ENCODE data around the gene SGO1.

SGO1 gene

DNA sequence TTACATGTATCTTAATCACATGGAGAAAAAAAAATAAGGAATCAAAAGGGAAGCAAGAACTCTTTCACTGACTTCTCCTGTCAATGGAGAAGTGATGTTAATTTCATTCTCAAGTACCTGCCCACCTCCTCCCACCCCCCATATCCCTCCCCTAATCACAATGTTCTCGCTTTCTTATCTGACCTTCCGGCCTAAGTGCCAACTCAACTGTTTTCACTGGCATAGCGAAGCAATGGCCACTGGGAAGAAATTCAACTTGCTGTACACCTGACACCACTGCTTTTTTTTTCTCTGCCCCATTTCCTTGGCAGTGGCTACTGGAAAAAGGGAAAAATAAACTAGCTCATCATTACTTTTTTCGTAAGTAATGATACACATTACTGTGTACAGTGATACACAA lies 3.8 kb downstream of the SGO1 start:
- Histone ChIP-seq H3K9me3 (ENCODE audit: insufficient read depth, low read length) (no peaks in the 10 kb centered on the region), H3K9me2 (replicated peaks; ENCODE audit: insufficient read depth, low read length) (no peaks in the 10 kb centered on the region), H4K20me1 (ENCODE audit: low read depth, low read length) (no peaks in the 10 kb centered on the region; the same call in 1 of the 2 replicates), H3K27me3 (ENCODE audit: low read length) (no peaks in the 10 kb centered on the region), H3K27ac (ENCODE audit: low read depth, low read length) (no peak overlapping the region), H3K9ac (ENCODE audit: low read length) (no peak overlapping the region), H3K4me2 (ENCODE audit: low read depth, low read length, poor library complexity, severe bottlenecking) (no peak overlapping the region), H3K36me3 (ENCODE audit: low read length) (peaks cover 44% of the 10 kb centered on the region), H2AFZ (ENCODE audit: low read depth, low read length, severe bottlenecking) (no peak overlapping the region), H3K4me3 (ENCODE audit: insufficient read depth, low read length, poor library complexity, severe bottlenecking) (no peak overlapping the region), H3K79me2 (ENCODE audit: insufficient read depth, low read length) (peaks cover 39% of the 10 kb centered on the region), H3F3A (ENCODE audit: insufficient read depth) (peaks cover 16% of the 10 kb centered on the region; the same call in 1 of the 2 replicates)
- no peak for TF ChIP-seq EZH2phosphoT487 (conservative IDR thresholded peaks at IDR 0.05; ENCODE audit: low read length)
- TF ChIP-seq, protein P1, sequence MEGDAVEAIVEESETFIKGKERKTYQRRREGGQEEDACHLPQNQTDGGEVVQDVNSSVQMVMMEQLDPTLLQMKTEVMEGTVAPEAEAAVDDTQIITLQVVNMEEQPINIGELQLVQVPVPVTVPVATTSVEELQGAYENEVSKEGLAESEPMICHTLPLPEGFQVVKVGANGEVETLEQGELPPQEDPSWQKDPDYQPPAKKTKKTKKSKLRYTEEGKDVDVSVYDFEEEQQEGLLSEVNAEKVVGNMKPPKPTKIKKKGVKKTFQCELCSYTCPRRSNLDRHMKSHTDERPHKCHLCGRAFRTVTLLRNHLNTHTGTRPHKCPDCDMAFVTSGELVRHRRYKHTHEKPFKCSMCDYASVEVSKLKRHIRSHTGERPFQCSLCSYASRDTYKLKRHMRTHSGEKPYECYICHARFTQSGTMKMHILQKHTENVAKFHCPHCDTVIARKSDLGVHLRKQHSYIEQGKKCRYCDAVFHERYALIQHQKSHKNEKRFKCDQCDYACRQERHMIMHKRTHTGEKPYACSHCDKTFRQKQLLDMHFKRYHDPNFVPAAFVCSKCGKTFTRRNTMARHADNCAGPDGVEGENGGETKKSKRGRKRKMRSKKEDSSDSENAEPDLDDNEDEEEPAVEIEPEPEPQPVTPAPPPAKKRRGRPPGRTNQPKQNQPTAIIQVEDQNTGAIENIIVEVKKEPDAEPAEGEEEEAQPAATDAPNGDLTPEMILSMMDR (IDR thresholded peaks at IDR 0.05; ENCODE audit: insufficient read depth, low read length, poor library complexity, severe bottlenecking): no peak

DNA sequence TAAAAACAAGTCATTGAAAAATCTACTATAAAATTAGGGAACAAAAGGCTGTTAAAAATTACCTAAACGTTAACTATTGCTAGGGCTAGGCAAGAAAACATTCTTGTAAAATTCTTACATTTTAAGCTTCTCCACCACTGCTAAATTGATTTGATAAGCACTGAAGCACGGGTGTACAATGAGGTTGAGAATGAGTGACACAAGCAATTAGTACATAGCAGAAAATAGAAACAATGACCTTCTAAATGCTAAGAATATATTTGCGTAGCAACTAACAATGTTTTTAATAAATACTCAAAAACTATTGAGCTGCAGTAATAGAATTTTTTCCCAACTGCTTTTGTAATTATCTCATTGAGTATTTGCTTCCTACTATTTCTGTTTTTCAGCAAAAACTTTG lies 4.7 kb downstream of the SGO1 start:
- no peak for TF ChIP-seq EZH2phosphoT487 (conservative IDR thresholded peaks at IDR 0.05; ENCODE audit: low read length)
- TF ChIP-seq, protein P1 (IDR thresholded peaks at IDR 0.05; ENCODE audit: insufficient read depth, low read length, poor library complexity, severe bottlenecking): no peak

DNA sequence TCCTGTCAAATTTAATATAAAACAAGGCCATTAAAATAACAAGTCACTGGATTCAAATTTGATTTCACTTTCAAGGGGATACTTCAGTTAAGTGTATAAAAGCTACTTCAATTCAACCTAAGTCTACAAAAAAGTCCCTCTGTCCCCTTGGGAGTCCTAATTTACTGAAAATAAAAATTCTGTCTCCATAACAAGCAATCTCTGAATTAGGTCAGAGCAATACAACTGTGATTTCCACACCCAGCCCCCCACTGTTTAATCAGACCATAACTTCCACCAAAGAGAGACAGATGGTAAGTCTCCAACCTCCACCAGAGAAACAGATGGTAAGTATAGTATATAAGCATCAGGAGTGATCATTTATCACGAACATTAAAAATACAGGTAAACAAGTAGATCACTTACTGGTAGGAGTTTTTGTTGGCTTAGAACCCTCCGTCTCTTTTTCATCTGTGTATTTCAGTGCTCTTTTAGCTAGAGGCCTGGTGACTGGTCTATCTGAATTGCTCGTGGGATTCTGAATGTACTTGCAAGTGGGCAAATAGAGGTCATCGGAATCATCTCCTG lies 12.1 kb downstream of the SGO1 start:
- no peak overlapping the region for H3K27ac ChIP-seq (ENCODE audit: low read depth, low read length)
- H3K4me3 ChIP-seq (ENCODE audit: insufficient read depth, low read length, poor library complexity, severe bottlenecking): no peak overlapping the region
- no peaks in the 10 kb centered on the region for H3K27me3 ChIP-seq (ENCODE audit: low read length)
- peaks cover 14% of the 10 kb centered on the region; the same call in 1 of the 2 replicates for H3K79me2 ChIP-seq (ENCODE audit: insufficient read depth, low read length)
- peaks cover 76% of the 10 kb centered on the region for H3K36me3 ChIP-seq (ENCODE audit: low read length)
- no peaks in the 10 kb centered on the region; the same call in 1 of the 2 replicates for H4K20me1 ChIP-seq (ENCODE audit: low read depth, low read length)
- no peak overlapping the region for H3K4me2 ChIP-seq (ENCODE audit: low read depth, low read length, poor library complexity, severe bottlenecking)
- H3K9ac ChIP-seq (ENCODE audit: low read length): no peak overlapping the region
- no peaks in the 10 kb centered on the region for H3K9me3 ChIP-seq (ENCODE audit: insufficient read depth, low read length)
- H2AFZ ChIP-seq (ENCODE audit: low read depth, low read length, severe bottlenecking): no peak overlapping the region
- no peaks in the 10 kb centered on the region for H3K9me2 ChIP-seq (replicated peaks; ENCODE audit: insufficient read depth, low read length)
- TF ChIP-seq, protein P1 (IDR thresholded peaks at IDR 0.05; ENCODE audit: insufficient read depth, low read length, poor library complexity, severe bottlenecking): no peak
- TF ChIP-seq EZH2phosphoT487 (conservative IDR thresholded peaks at IDR 0.05; ENCODE audit: low read length): no peak
- H3F3A ChIP-seq (ENCODE audit: insufficient read depth): peaks cover 9% of the 10 kb centered on the region

More for the DNA sequence above, 4.7 kb downstream of the SGO1 start:
- Histone ChIP-seq H3K36me3 (ENCODE audit: low read length) (peaks cover 54% of the 10 kb centered on the region), H3K9me2 (replicated peaks; ENCODE audit: insufficient read depth, low read length) (no peaks in the 10 kb centered on the region), H3K27ac (ENCODE audit: low read depth, low read length) (no peak overlapping the region), H3K27me3 (ENCODE audit: low read length) (no peaks in the 10 kb centered on the region), H3K4me2 (ENCODE audit: low read depth, low read length, poor library complexity, severe bottlenecking) (no peak overlapping the region), H3K9me3 (ENCODE audit: insufficient read depth, low read length) (no peaks in the 10 kb centered on the region), H3F3A (ENCODE audit: insufficient read depth) (peaks cover 10% of the 10 kb centered on the region; the same call in 1 of the 2 replicates), H3K79me2 (ENCODE audit: insufficient read depth, low read length) (peaks cover 39% of the 10 kb centered on the region), H4K20me1 (ENCODE audit: low read depth, low read length) (no peaks in the 10 kb centered on the region; the same call in 1 of the 2 replicates), H3K9ac (ENCODE audit: low read length) (no peak overlapping the region), H3K4me3 (ENCODE audit: insufficient read depth, low read length, poor library complexity, severe bottlenecking) (no peak overlapping the region), H2AFZ (ENCODE audit: low read depth, low read length, severe bottlenecking) (no peak overlapping the region)
